Lung (tissue), 12 donors: Measurements from ENCODE around the gene PGR. TPM values are rescaled to one million over a fixed set of nuclear protein-coding genes. Genes with fewer than 3 reads are reported as not detected.

Source experiments
- ATAC-seq: fragments of 200-7000 bp; cut with Tn5 transposase; one replicate; pipeline ENCODE4 v1.9.1; 2020; ENCODE audit warnings: moderate number of reproducible peaks; ENCODE audit not compliant: insufficient read depth, low FRiP score
- DNase-seq, 3 donors: peaks; one replicate each; pipeline ENCODE4 v3.0.0-alpha.2; 2013 to 2017
- H3K27ac ChIP-seq, 2 donors: one replicate each; pipeline ENCODE4 v1.5.1; 2013; ENCODE audit warnings: mild to moderate bottlenecking in 2 of 2, moderate library complexity in 2 of 2, control low read depth in 1 of 2, inconsistent platforms in 1 of 2, low read depth in 1 of 2, low read length in 1 of 2
- H3K27me3 ChIP-seq, 3 donors: one replicate each; pipeline ENCODE4 v1.5.1; 2013; ENCODE audit warnings: low read length in 2 of 3; ENCODE audit not compliant: control insufficient read depth in 3 of 3, insufficient read depth in 3 of 3
- H3K36me3 ChIP-seq, 4 donors: one replicate each; pipeline ENCODE4 v1.5.1; 2013; ENCODE audit warnings: low read length in 4 of 4, mild to moderate bottlenecking in 1 of 4, moderate library complexity in 1 of 4; ENCODE audit not compliant: control insufficient read depth in 4 of 4, insufficient read depth in 4 of 4
- H3K4me1 ChIP-seq, 5 donors: one replicate each; pipeline ENCODE4 v1.5.1; 2013; ENCODE audit warnings: low read length in 5 of 5, mild to moderate bottlenecking in 2 of 5, moderate library complexity in 1 of 5; ENCODE audit not compliant: control insufficient read depth in 5 of 5, insufficient read depth in 5 of 5
- H3K4me3 ChIP-seq: one replicate; pipeline ENCODE4 v1.5.1; 2013; ENCODE audit warnings: mild to moderate bottlenecking, control low read depth, moderate library complexity
- H3K9ac ChIP-seq, 2 donors: one replicate each; pipeline ENCODE4 v1.5.1; 2013; ENCODE audit warnings: low read length in 2 of 2, control low read depth in 1 of 2; ENCODE audit not compliant: insufficient read depth in 1 of 2
- H3K9me3 ChIP-seq, 4 donors: one replicate each; pipeline ENCODE4 v1.5.1; 2013; ENCODE audit warnings: low read length in 3 of 4, mild to moderate bottlenecking in 1 of 4, moderate library complexity in 1 of 4; ENCODE audit not compliant: control insufficient read depth in 4 of 4, insufficient read depth in 3 of 4
- WGBS, 2 donors: extraction: QIAGEN DNeasy Blood & Tissue Kit; methylation state at CpG; one replicate each; pipeline ENCODE4 v1.1.7; 2013; 5-methylcytosine and 5-hydroxymethylcytosine counted together
- polyA plus RNA-seq, 2 donors: library from polyadenylated mRNA; stranded (reverse); fragments of 200-250 nt; gene quantifications; one replicate each; pipeline ENCODE4 v1.2.1, GENCODE V29; 2013
- total RNA-seq, 2 donors: library from RNA; depleted of rRNA in 1 of 2; stranded (reverse); fragments of >200 nt in 1 of 2; gene quantifications; one replicate each; pipeline ENCODE4 v1.2.1, GENCODE V29; 2014 to 2021
- TF ChIP-seq, protein P1 (sequence below): IDR thresholded peaks from 2 replicates; pipeline ENCODE4 v1.5.1; 2012; ENCODE audit warnings: mild to moderate bottlenecking; ENCODE audit errors: control extremely low read depth, extremely low read depth
- donor health status: control.
- donor health status: control.
- donor health status: Bipolar disorder and iron deficiency.
- donor health status: healthy.
- donor health status: DM: yes; HTN: yes; CAD: no.

The PGR gene
- total and polyA plus RNA-seq, 4 donors = 0.16 to 8.8 (median 1.3) TPM

DNA sequence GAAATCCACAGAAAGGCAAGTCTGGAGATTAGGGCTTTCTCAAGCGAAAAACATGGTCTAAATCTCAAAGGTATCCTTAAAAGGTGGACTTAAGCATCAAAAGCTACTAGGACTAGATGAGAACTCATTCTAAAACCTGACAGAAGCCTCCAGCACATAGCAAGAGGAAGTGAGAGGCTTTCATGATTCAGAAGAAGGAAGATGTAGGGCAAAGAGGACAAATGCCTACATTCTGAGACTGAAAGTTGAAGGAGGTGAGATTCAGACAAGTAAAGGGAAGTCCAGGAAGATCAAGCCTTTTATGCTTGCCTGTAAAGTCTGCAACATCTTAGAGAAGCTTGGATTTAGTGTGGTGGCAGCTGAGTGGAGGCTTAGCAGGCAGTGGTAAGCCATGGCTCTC, 98.9 kb downstream of the PGR start:
- no peaks in the 10 kb centered on the region for H3K36me3 ChIP-seq
- no peak overlapping the region for H3K9ac ChIP-seq
- no peaks in the 10 kb centered on the region for H3K9me3 ChIP-seq
- no peak for DNase-seq
- H3K27ac ChIP-seq = no peak overlapping the region
- no peak for ATAC-seq
- H3K27me3 ChIP-seq = no peaks in the 10 kb centered on the region
- WGBS, 2 donors = 79 to 84% methylated on average over 1 of the region's 1 CpG
- TF ChIP-seq, protein P1, sequence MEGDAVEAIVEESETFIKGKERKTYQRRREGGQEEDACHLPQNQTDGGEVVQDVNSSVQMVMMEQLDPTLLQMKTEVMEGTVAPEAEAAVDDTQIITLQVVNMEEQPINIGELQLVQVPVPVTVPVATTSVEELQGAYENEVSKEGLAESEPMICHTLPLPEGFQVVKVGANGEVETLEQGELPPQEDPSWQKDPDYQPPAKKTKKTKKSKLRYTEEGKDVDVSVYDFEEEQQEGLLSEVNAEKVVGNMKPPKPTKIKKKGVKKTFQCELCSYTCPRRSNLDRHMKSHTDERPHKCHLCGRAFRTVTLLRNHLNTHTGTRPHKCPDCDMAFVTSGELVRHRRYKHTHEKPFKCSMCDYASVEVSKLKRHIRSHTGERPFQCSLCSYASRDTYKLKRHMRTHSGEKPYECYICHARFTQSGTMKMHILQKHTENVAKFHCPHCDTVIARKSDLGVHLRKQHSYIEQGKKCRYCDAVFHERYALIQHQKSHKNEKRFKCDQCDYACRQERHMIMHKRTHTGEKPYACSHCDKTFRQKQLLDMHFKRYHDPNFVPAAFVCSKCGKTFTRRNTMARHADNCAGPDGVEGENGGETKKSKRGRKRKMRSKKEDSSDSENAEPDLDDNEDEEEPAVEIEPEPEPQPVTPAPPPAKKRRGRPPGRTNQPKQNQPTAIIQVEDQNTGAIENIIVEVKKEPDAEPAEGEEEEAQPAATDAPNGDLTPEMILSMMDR = no peak
- H3K4me1 ChIP-seq = peaks cover 0 to 7% (median 0%) of the 10 kb centered on the region in 5 donors
- no peak overlapping the region for H3K4me3 ChIP-seq

DNA sequence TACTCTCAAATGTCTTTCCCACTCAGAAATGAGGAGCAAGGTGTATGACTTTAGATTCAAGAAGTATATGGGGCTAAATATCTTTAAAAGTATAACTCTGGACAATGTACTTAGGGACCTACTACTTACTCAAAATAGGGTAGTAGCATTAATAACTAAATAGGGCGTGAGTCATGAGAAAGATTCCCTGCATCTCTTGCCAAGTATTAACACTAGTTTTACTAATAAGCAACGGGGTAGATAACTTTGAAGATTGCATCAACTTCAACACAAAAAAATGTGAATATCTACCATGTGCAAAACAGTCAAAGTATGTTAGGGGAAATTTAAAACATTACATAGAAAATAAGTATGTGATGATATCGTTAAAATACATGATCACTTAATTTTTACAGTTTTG, 99.6 kb downstream of the PGR start:
- H3K27me3 ChIP-seq = no peaks in the 10 kb centered on the region
- no peaks in the 10 kb centered on the region for H3K36me3 ChIP-seq
- no peak for DNase-seq
- H3K27ac ChIP-seq = no peak overlapping the region
- WGBS, 2 donors = 73 to 88% methylated on average over 3 of the region's 3 CpGs
- no peak overlapping the region for H3K4me3 ChIP-seq
- peaks cover 0 to 7% (median 0%) of the 10 kb centered on the region in 5 donors for H3K4me1 ChIP-seq
- no peak overlapping the region for H3K9ac ChIP-seq
- TF ChIP-seq, protein P1 = no peak
- H3K9me3 ChIP-seq = no peaks in the 10 kb centered on the region
- no peak for ATAC-seq

DNA sequence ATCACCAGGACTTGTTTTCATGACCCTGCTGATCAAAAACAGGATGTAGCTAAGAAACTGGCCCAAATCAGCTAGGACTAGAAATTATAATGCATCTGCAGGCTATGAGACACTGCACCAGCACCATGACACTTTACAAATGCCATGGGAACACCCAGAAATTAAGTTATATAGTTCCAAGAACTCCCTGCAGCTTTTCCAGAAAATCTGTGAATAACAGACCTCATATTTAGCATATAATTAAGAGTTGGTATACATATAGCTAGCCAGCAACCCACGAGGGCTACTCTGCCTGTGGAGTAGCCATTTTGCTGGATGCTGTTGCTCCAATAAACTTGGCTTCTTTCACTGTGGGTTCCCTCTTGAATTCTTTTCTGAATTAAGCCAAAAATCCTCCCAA, 101.0 kb downstream of the PGR start:
- Histone ChIP-seq H3K4me3 (no peak overlapping the region), H3K9ac (no peak overlapping the region), H3K27me3 (no peaks in the 10 kb centered on the region), H3K36me3 (no peaks in the 10 kb centered on the region), H3K27ac (no peak overlapping the region), H3K9me3 (no peaks in the 10 kb centered on the region), H3K4me1 (no peaks in the 10 kb centered on the region)
- ATAC-seq (no peak), DNase-seq (no peak)
- WGBS, 2 donors = 56 to 62% methylated on average over 1 of the region's 1 CpG
- TF ChIP-seq, protein P1 = no peak

DNA sequence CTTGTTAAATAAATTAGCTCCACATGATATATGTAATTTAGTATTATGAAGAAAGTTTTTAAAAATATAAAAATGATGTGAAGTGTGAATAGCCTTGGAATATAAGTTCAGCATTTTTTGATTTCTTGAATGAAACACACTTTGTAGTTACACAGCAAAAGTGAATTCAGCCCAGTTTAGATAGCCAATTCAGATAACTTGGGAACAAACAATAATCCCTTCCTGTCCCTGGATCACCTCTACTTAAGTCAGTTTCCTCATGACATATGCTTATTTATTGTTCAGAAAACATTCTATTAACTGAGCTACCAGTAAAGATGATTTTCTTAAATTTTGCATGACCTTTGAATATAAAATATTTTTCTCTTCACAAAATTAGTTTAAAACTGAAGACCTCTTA, 107.4 kb downstream of the PGR start:
- DNase-seq (no peak), ATAC-seq (no peak)
- H3K27me3 ChIP-seq = no peaks in the 10 kb centered on the region
- TF ChIP-seq, protein P1 = no peak
- H3K9me3 ChIP-seq = no peaks in the 10 kb centered on the region
- peaks cover 0 to 3% (median 0%) of the 10 kb centered on the region in 5 donors for H3K4me1 ChIP-seq
- no peak overlapping the region for H3K9ac ChIP-seq
- H3K4me3 ChIP-seq = no peak overlapping the region
- H3K36me3 ChIP-seq = no peaks in the 10 kb centered on the region
- H3K27ac ChIP-seq = no peak overlapping the region
